BE2C (cell line): ENCODE measurements around the gene RXRG.
"Not testable (repeated sequence)": the region's sequence is repeated elsewhere in the genome, so short reads cannot be mapped to it uniquely, and the experiment has no call there.

ENCODE experiments used
- DNase-seq: peaks from one replicate; pipeline ENCODE4 v3.0.0-alpha.2; 2020
- H3K27me3 ChIP-seq: fragments of 250-450 bp; sonication (Bioruptor Pico); 2 replicates; pipeline ENCODE4 v1.5.1; 2020; ENCODE audit warnings: mild to moderate bottlenecking
- H3K36me3 ChIP-seq: fragments of 250-450 bp; sonication (Bioruptor Pico); 2 replicates; pipeline ENCODE4 v1.5.1; 2020; ENCODE audit warnings: mild to moderate bottlenecking
- H3K4me1 ChIP-seq: fragments of 250-450 bp; sonication (Bioruptor Pico); 2 replicates; pipeline ENCODE4 v1.5.1; 2020
- H3K4me3 ChIP-seq: 2 replicates; pipeline ENCODE4 v1.5.1; 2011; ENCODE audit warnings: low read depth, low read length
- H3K9me3 ChIP-seq: fragments of 250-450 bp; sonication (Bioruptor Pico); 2 replicates; pipeline ENCODE4 v1.5.1; 2020
- CTCF ChIP-seq: IDR thresholded peaks from 2 replicates; pipeline ENCODE4 v1.5.1; 2012; ENCODE audit warnings: mild to moderate bottlenecking, low read depth, low read length

The RXRG gene

GRCh38 chr1:165468726-165469249 is 23.9 kb upstream of the RXRG start:
- Histone ChIP-seq H3K4me3 (no peak overlapping the region), H3K27me3 (peaks cover 26% of the 10 kb centered on the region), H3K36me3 (no peaks in the 10 kb centered on the region), H3K9me3 (no peaks in the 10 kb centered on the region), H3K4me1 (no peaks in the 10 kb centered on the region)
- no peak for DNase-seq
- TF ChIP-seq CTCF = no peak

- H3K9me3 ChIP-seq = no peaks in the 10 kb centered on the region
- DNase-seq = no peak
- peaks cover 28% of the 10 kb centered on the region for H3K27me3 ChIP-seq
- H3K4me3 ChIP-seq = no peak overlapping the region
- H3K4me1 ChIP-seq = no peaks in the 10 kb centered on the region
- H3K36me3 ChIP-seq = no peaks in the 10 kb centered on the region
- no peak for TF ChIP-seq CTCF
These were observed 23.3 kb upstream of the RXRG start for GRCh38 chr1:165468253-165468652.

GRCh38 chr1:165467706-165468105 is 22.8 kb upstream of the RXRG start:
- DNase-seq = no peak
- Histone ChIP-seq H3K4me1 (no peaks in the 10 kb centered on the region), H3K9me3 (no peaks in the 10 kb centered on the region), H3K36me3 (no peaks in the 10 kb centered on the region), H3K4me3 (no peak overlapping the region), H3K27me3 (peaks cover 28% of the 10 kb centered on the region)
- no peak for TF ChIP-seq CTCF

GRCh38 chr1:165463978-165464377 is 19.1 kb upstream of the RXRG start:
- Histone ChIP-seq H3K27me3 (peaks cover 28% of the 10 kb centered on the region), H3K9me3 (no peaks in the 10 kb centered on the region)
- no peak for DNase-seq

GRCh38 chr1:165459683-165460082 is 14.8 kb upstream of the RXRG start:
- not testable (repeated sequence) for H3K9me3 ChIP-seq, DNase-seq, H3K36me3 ChIP-seq, H3K4me1 ChIP-seq, H3K4me3 ChIP-seq, H3K27me3 ChIP-seq

More at GRCh38 chr1:165463978-165464377, 19.1 kb upstream of the RXRG start:
- Histone ChIP-seq H3K4me1 (no peaks in the 10 kb centered on the region), H3K4me3 (no peak overlapping the region), H3K36me3 (no peaks in the 10 kb centered on the region)
- no peak for TF ChIP-seq CTCF

- DNase-seq = no peak
- no peaks in the 10 kb centered on the region for H3K4me1 ChIP-seq
- no peaks in the 10 kb centered on the region for H3K27me3 ChIP-seq
These were observed 11.9 kb upstream of the RXRG start for GRCh38 chr1:165456861-165457260.

More at GRCh38 chr1:165456861-165457260, 11.9 kb upstream of the RXRG start:
- Histone ChIP-seq H3K4me3 (no peak overlapping the region), H3K36me3 (no peaks in the 10 kb centered on the region), H3K9me3 (no peaks in the 10 kb centered on the region)
- TF ChIP-seq CTCF = no peak
